ENCODE data around the gene ITSN1. TPM values are rescaled to one million over a fixed set of nuclear protein-coding genes. Genes with fewer than 3 reads are reported as not detected.

Gene ITSN1
- total RNA-seq, 1 donor from 2014 or later = 68.2 TPM

- no peak for DNase-seq (ENCODE audit: low spot score)
- TF ChIP-seq, protein P1, sequence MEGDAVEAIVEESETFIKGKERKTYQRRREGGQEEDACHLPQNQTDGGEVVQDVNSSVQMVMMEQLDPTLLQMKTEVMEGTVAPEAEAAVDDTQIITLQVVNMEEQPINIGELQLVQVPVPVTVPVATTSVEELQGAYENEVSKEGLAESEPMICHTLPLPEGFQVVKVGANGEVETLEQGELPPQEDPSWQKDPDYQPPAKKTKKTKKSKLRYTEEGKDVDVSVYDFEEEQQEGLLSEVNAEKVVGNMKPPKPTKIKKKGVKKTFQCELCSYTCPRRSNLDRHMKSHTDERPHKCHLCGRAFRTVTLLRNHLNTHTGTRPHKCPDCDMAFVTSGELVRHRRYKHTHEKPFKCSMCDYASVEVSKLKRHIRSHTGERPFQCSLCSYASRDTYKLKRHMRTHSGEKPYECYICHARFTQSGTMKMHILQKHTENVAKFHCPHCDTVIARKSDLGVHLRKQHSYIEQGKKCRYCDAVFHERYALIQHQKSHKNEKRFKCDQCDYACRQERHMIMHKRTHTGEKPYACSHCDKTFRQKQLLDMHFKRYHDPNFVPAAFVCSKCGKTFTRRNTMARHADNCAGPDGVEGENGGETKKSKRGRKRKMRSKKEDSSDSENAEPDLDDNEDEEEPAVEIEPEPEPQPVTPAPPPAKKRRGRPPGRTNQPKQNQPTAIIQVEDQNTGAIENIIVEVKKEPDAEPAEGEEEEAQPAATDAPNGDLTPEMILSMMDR (IDR thresholded peaks at IDR 0.05; ENCODE audit: unreplicated experiment) = no peak
- Mint-ChIP-seq H3K9me3 (ENCODE audit: unreplicated experiment) (no peaks in the 10 kb centered on the region), H3K27me3 (ENCODE audit: unreplicated experiment) (no peaks in the 10 kb centered on the region), H3K4me1 (ENCODE audit: unreplicated experiment) (peaks cover 15% of the 10 kb centered on the region), H3K4me3 (ENCODE audit: unreplicated experiment) (no peak overlapping the region), H3K36me3 (ENCODE audit: low read depth, unreplicated experiment) (peaks cover 32% of the 10 kb centered on the region), H3K27ac (ENCODE audit: unreplicated experiment) (no peak overlapping the region)
Measured at GRCh38 chr21:33904041-33904440, 261.7 kb downstream of the ITSN1 start.

DNA sequence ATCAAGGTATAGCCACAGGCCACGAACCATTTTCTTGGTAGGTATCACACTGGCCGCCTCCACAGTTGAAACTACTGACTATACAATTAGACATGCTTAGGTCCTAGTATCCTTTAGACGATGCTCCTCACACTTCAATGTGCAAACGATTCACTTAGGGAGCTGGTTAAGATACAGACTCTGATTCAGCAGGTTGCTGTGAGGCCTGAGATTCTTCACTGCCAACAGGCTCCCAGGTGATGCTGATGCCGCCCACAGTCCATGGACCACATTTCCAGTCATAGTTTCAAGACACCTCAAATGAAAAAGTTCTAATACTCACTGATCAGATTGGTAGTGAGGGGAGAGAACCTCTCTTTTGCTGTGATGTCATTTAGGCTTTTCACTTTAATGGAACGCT, 266.5 kb downstream of the ITSN1 start:
- H3K27ac Mint-ChIP-seq (ENCODE audit: unreplicated experiment) = no peak overlapping the region
- no peak overlapping the region for H3K4me3 Mint-ChIP-seq (ENCODE audit: unreplicated experiment)
- no peak for DNase-seq (ENCODE audit: low spot score)
- no peaks in the 10 kb centered on the region for H3K9me3 Mint-ChIP-seq (ENCODE audit: unreplicated experiment)
- TF ChIP-seq, protein P1 (IDR thresholded peaks at IDR 0.05; ENCODE audit: unreplicated experiment) = no peak
- H3K4me1 Mint-ChIP-seq (ENCODE audit: unreplicated experiment) = no peaks in the 10 kb centered on the region
- H3K27me3 Mint-ChIP-seq (ENCODE audit: unreplicated experiment) = no peaks in the 10 kb centered on the region
- peaks cover 27% of the 10 kb centered on the region for H3K36me3 Mint-ChIP-seq (ENCODE audit: low read depth, unreplicated experiment)

DNA sequence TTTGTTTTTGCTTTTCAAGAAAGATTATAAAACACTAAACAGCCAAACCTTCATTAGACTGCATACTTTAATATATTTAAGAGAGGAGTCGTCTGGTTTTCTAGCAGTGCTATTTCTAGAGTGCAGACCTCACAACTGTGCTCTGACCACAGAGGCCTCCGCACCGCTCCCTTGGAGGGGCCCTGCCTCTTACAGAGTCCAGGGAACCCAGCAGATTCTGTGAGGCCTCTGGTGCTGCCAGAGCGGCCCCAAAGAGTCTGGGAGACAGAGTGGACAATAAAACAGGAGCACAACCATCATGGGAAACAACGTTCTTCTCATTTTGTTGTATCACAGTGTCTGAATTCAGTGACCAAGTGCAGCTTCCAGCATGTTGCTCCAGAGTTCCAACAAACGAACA, 267.5 kb downstream of the ITSN1 start:
- no peak for DNase-seq (ENCODE audit: low spot score)
- no peaks in the 10 kb centered on the region for H3K9me3 Mint-ChIP-seq (ENCODE audit: unreplicated experiment)
- no peaks in the 10 kb centered on the region for H3K27me3 Mint-ChIP-seq (ENCODE audit: unreplicated experiment)
- no peak overlapping the region for H3K27ac Mint-ChIP-seq (ENCODE audit: unreplicated experiment)
- peaks cover 23% of the 10 kb centered on the region for H3K36me3 Mint-ChIP-seq (ENCODE audit: low read depth, unreplicated experiment)
- peaks cover 8% of the 10 kb centered on the region for H3K4me1 Mint-ChIP-seq (ENCODE audit: unreplicated experiment)
- TF ChIP-seq, protein P1 (IDR thresholded peaks at IDR 0.05; ENCODE audit: unreplicated experiment) = no peak
- no peak overlapping the region for H3K4me3 Mint-ChIP-seq (ENCODE audit: unreplicated experiment)

GRCh38 chr21:33914188-33914587, 271.9 kb downstream of the ITSN1 start:
- Mint-ChIP-seq H3K27me3 (ENCODE audit: unreplicated experiment) (no peaks in the 10 kb centered on the region), H3K9me3 (ENCODE audit: unreplicated experiment) (no peaks in the 10 kb centered on the region), H3K36me3 (ENCODE audit: low read depth, unreplicated experiment) (peaks cover 6% of the 10 kb centered on the region), H3K27ac (ENCODE audit: unreplicated experiment) (peak overlapping the region; percentile 53), H3K4me3 (ENCODE audit: unreplicated experiment) (peak overlapping the region; percentile 13), H3K4me1 (ENCODE audit: unreplicated experiment) (peaks cover 14% of the 10 kb centered on the region)
- no peak for DNase-seq (ENCODE audit: low spot score)
- TF ChIP-seq, protein P1 (IDR thresholded peaks at IDR 0.05; ENCODE audit: unreplicated experiment) = no peak

DNA sequence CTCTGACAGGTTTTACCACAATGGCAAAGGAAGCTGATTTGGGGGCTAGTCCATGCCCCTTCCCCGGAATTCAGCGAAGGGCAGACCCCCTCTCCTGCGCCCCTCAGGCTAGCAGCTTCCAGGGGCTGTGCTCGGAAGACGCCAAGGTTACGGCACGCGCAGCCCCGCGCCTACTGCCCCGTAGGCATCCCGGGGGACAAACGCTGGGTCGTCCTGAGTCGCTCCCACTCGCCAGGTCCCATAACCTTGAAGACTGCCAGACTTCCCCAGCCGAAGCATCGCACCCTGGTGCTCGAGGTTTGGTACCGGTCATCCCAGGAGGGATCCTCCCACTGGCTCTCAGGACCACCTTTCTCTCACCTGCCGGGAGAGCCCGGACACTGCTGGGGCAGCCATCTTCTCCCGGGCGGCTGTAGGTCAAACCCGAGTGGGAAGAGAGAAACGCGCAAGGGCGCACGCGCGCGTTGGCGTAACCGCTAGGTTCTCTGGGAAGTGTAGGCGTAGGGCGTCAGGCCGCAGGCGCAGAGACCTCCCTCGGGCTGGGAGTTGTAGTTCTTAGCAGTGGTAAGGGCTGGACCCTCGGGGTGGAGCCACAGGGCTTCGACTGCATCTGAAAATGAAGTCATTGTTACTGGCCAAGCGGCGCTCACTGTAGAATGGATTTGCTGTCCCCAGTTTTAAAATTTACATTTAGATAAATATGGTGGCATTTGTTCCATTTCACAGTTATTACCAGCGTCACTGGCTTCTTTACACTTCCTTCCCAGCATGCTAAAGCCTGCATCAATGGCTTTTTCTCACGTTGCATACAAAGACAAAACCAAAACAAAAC, 273.3 kb downstream of the ITSN1 start, which contains the start of gene ATP5PO:
Gene ATP5PO, minus strand, starts transcription at position 437 of the 832 bp plus-strand sequence. Its CDS starts 41 bp downstream, at position 396.
- Mint-ChIP-seq H3K9me3 (ENCODE audit: unreplicated experiment) (no peaks in the 10 kb centered on the region), H3K27ac (ENCODE audit: unreplicated experiment) (peak within 1 kb of the TSS; percentile 84), H3K4me1 (ENCODE audit: unreplicated experiment) (peaks cover 14% of the 10 kb centered on the region), H3K27me3 (ENCODE audit: unreplicated experiment) (no peaks in the 10 kb centered on the region), H3K4me3 (ENCODE audit: unreplicated experiment) (peak within 1 kb of the TSS; percentile 97), H3K36me3 (ENCODE audit: low read depth, unreplicated experiment) (peaks cover 3% of the 10 kb centered on the region)
- peak; percentile 96 for DNase-seq (ENCODE audit: low spot score)
- TF ChIP-seq, protein P1 (IDR thresholded peaks at IDR 0.05; ENCODE audit: unreplicated experiment) = no peak
